ENCODE results near the gene KDM4B.

The KDM4B gene

GRCh38 chr19:5075597-5075996 lies 106.7 kb downstream of the KDM4B start:
- no peak for TF ChIP-seq CTCF (IDR thresholded peaks at IDR 0.05; ENCODE audit: low read depth, low read length)
- H3K4me3 ChIP-seq (ENCODE audit: low read depth, low read length), result no peak overlapping the region

DNA sequence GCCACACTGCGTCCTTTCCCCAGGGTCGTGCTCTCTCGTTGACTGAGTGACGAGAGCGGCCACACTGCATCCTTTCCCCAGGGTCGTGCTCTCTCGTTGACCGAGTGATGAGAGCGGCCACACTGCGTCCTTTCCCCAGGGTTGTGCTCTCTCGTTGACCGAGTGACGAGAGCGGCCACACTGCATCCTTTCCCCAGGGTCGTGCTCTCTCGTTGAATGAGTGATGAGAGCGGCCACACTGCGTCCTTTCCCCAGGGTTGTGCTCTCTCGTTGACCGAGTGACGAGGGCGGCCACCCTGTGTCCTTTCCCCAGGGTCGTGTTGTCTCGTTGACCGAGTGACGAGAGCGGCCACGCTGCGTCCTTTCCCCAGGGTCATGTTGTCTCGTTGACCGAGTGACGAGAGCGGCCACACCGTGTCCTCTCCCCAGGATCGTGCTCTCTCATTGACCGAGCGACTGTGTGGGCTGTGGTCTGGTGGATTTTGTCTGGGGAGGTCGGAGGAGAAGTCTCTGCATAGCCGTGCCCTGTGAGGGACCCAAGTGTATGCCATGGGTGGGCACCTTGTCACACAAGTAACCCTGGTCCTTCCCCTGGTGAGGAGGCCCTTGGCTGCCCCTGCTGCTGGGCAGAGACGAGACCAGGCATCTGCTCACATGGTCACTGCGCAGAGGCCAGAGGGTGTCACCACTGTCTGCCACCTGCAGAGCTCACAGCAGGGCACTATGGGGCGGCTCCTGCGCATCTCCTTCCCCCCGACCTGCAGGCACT lies 107.7 kb downstream of the KDM4B start:
- no peak overlapping the region for H3K4me3 ChIP-seq (ENCODE audit: low read depth, low read length)
- no peak for TF ChIP-seq CTCF (IDR thresholded peaks at IDR 0.05; ENCODE audit: low read depth, low read length)

DNA sequence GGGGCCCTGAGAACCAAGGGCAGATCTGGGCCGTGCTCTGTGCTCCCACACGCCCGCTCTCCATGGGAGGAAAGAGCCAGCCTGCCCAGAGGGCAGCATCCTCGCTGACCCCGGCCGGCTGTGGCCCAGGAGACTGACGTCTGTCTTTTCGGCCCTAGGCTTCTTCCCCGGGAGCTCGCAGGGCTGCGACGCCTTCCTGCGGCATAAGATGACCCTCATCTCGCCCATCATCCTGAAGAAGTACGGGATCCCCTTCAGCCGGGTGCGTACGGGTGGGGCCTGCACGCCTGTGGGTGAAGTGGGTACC lies 108.2 kb downstream of the KDM4B start:
- no peak for TF ChIP-seq CTCF (IDR thresholded peaks at IDR 0.05; ENCODE audit: low read depth, low read length)
- no peak overlapping the region for H3K4me3 ChIP-seq (ENCODE audit: low read depth, low read length)

GRCh38 chr19:5078182-5078581 lies 109.3 kb downstream of the KDM4B start:
- H3K4me3 ChIP-seq (ENCODE audit: low read depth, low read length), result no peak overlapping the region
- no peak for TF ChIP-seq CTCF (IDR thresholded peaks at IDR 0.05; ENCODE audit: low read depth, low read length)

- H3K4me3 ChIP-seq (ENCODE audit: low read depth, low read length), result no peak overlapping the region
- no peak for TF ChIP-seq CTCF (IDR thresholded peaks at IDR 0.05; ENCODE audit: low read depth, low read length)
Measured at GRCh38 chr19:5078666-5079065, 109.8 kb downstream of the KDM4B start.

GRCh38 chr19:5079071-5079774 lies 110.3 kb downstream of the KDM4B start:
- no peak overlapping the region for H3K4me3 ChIP-seq (ENCODE audit: low read depth, low read length)
- TF ChIP-seq CTCF (IDR thresholded peaks at IDR 0.05; ENCODE audit: low read depth, low read length), result no peak

DNA sequence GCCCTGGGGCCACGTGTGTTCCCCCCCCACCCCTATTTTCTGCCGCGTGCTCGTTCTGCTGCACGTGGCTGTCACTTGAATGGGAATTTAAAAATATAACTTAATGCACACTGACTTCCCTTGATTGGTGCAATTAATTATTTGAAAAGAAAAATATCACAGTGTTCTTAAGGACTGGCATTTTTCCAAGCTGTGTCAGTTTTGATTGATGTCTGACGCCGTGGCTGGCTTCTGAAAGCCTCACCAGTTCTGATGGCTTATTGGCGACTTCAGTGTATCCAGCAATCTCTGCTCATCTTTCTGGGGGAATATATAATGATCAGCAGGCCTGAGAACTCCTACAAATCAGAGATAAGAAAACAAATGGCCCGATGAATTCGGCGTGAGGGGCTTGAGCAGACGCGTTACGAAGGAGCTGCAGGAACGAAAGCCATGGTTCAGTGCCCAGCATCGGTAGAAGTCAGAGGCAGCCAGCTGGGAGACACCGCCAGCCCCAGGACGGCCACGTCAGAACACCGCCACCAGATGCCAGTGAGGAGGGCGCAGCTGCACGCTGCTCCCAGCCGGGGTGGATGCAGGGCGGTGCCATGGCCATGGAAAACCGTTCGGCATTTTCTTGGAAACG lies 111.2 kb downstream of the KDM4B start:
- H3K4me3 ChIP-seq (ENCODE audit: low read depth, low read length), result no peak overlapping the region
- no peak for TF ChIP-seq CTCF (IDR thresholded peaks at IDR 0.05; ENCODE audit: low read depth, low read length)

Measured in WI38 (cell line).